HepG2 (cell line): Measurements from ENCODE around the gene SLC9C2. TPM values are rescaled to one million over a fixed set of nuclear protein-coding genes. Genes with fewer than 3 reads are reported as not detected.

ENCODE experiments used
- ATAC-seq: fragments of 200-7000 bp; cut with Tn5 transposase; 3 replicates; pipeline ENCODE4 v1.9.1; 2020; ENCODE audit warnings: mild to moderate bottlenecking, moderate library complexity
- BruUV-seq: library from RNA; stranded (reverse); fragments of 400-500 nt; replicated peaks from 2 replicates; lab custom pipeline; 2021; lab: Mats Ljungman, UMichigan
- CTCF ChIA-PET: fragments of 300-600 bp; formaldehyde crosslinking; extraction: SDS; loops from one replicate; lab custom pipeline; 2021; ENCODE audit warnings: low total read pairs, inconsistent platforms, low intra/inter-chr PET ratio; lab: Yijun Ruan, JAX
- POLR2A ChIA-PET: fragments of 350-600 bp; sonication (Branson Sonifier 250); formaldehyde crosslinking; loops from one replicate; lab custom pipeline; 2020; ENCODE audit warnings: antibody characterized with exemption, inconsistent platforms; lab: Yijun Ruan, JAX
- DNase-seq: peaks from one replicate; pipeline ENCODE4 v3.0.0-alpha.2; 2015; ENCODE audit warnings: low spot score
- FAIRE-seq: peaks from 3 replicates; lab custom pipeline; 2011; peaks lifted over from hg19 to GRCh38; lab: Jason Lieb, UNC
- H2AFZ ChIP-seq: one replicate; pipeline ENCODE4 v1.6.1; 2011; ENCODE audit warnings: low read length, inconsistent platforms
- H3K27ac ChIP-seq: fragments of 300-600 bp; 3 replicates; pipeline ENCODE4 v1.8.0; 2011; ENCODE audit warnings: mixed run types, mild to moderate bottlenecking, mixed read lengths, low read length, inconsistent platforms; ENCODE audit not compliant: insufficient read depth; ENCODE audit errors: extremely low read length
- H3K27me3 ChIP-seq, 2 experiments: fragments of 200-600 bp in 1 of 2; 2 replicates in 1 of 2; 3 replicates in 1 of 2; pipeline versions ENCODE4 v1.6.0 to v1.8.0; 2011; ENCODE audit warnings: low read length in 2 of 2, mild to moderate bottlenecking in 2 of 2, moderate library complexity in 2 of 2, inconsistent platforms in 1 of 2; ENCODE audit not compliant: insufficient read depth in 2 of 2, control insufficient read depth in 1 of 2
- H3K36me3 ChIP-seq, 2 experiments: fragments of 200-600 bp in 1 of 2; replicated peaks in 1 of 2; 2 replicates in 1 of 2; 3 replicates in 1 of 2; pipeline versions ENCODE4 v1.5.1 to v1.8.0; 2011; ENCODE audit warnings: low read length in 2 of 2, inconsistent platforms in 1 of 2; ENCODE audit not compliant: insufficient read depth in 2 of 2, control insufficient read depth in 1 of 2
- H3K4me1 ChIP-seq: 2 replicates; pipeline ENCODE4 v1.5.1; 2012; ENCODE audit warnings: low read length, inconsistent platforms; ENCODE audit not compliant: insufficient read depth
- H3K4me2 ChIP-seq: 2 replicates; pipeline ENCODE4 v1.6.0; 2011; ENCODE audit warnings: low read depth, low read length, inconsistent platforms
- H3K4me3 ChIP-seq, 3 experiments: fragments of 200-600 bp in 1 of 3; sonication (generic), shearing (Covaris generic) in 1 of 3; replicated peaks in 1 of 3; 2 replicates each; pipeline ENCODE4 v1.5.1; 2011 to 2016; ENCODE audit warnings: low read length in 3 of 3, inconsistent platforms in 2 of 3, low read depth in 2 of 3, mild to moderate bottlenecking in 2 of 3, control low read depth in 1 of 3, mixed read lengths in 1 of 3; ENCODE audit not compliant: insufficient read depth in 1 of 3
- H3K79me2 ChIP-seq: one replicate; pipeline ENCODE4 v1.6.1; 2011; ENCODE audit warnings: low read length, inconsistent platforms; ENCODE audit not compliant: insufficient read depth
- H3K9ac ChIP-seq: 2 replicates; pipeline ENCODE4 v1.6.0; 2011; ENCODE audit warnings: mild to moderate bottlenecking, low read depth, low read length, inconsistent platforms; ENCODE audit not compliant: insufficient read depth
- H3K9me3 ChIP-seq: 2 replicates; pipeline ENCODE4 v1.5.1; 2012; ENCODE audit warnings: mild to moderate bottlenecking, low read length
- H4K20me1 ChIP-seq: 2 replicates; pipeline ENCODE4 v1.6.0; 2011; ENCODE audit warnings: inconsistent platforms, mild to moderate bottlenecking, low read length, moderate library complexity; ENCODE audit not compliant: insufficient read depth
- CC2D1A ChIP-seq: sonication (generic); formaldehyde crosslinking; IDR thresholded peaks from 2 replicates; pipeline ENCODE4 v1.8.1; 2023; ENCODE audit warnings: mild to moderate bottlenecking, missing genetic modification reagents
- ZNF7 ChIP-seq: IDR thresholded peaks from 2 replicates; pipeline ENCODE4 v1.6.1; 2016; ENCODE audit warnings: missing biosample characterization, missing genetic modification reagents
- WGBS: methylation state at CpG from one replicate; pipeline ENCODE4 v1.1.6; 2017; ENCODE audit warnings: low lambda C conversion rate; 5-methylcytosine and 5-hydroxymethylcytosine counted together
- in situ Hi-C: cut with HindIII; loops from 2 replicates; pipeline ENCODE4 v1.10.0; 2017; ENCODE audit warnings: low pct_unique_long_range_greater_than_20kb; ENCODE audit not compliant: extremely low pct_ligation_motif_present
- intact Hi-C: fragments of 100-400 bp; cut with micrococcal nuclease; formaldehyde crosslinking; loops from one replicate; pipeline ENCODE4 v1.10.0; 2022; ENCODE audit not compliant: unreplicated experiment
- polyA plus RNA-seq, 8 experiments: library from polyadenylated mRNA; depleted of rRNA in 3 of 8; stranded (reverse) in 7 of 8; unstranded in 1 of 8; fragments of >200 nt; fragmentation: Illumina TruSeq in 4 of 8; extraction: Trizol in 4 of 8; gene quantifications; 2 replicates each; pipeline versions ENCODE4 v1.2.1 to v1.2.3, GENCODE V29; 2011 to 2016; ENCODE audit warnings: low read depth in 4 of 8, missing spikeins in 1 of 8, mixed read lengths in 1 of 8; ENCODE audit not compliant: insufficient read depth in 1 of 8
- total RNA-seq, 5 experiments: library from RNA; depleted of rRNA; stranded (reverse); fragments of >200 nt; fragmentation: Illumina TruSeq; extraction: Trizol; gene quantifications; 2 replicates each; pipeline ENCODE4 v1.2.3, GENCODE V29; 2016; ENCODE audit warnings: low read depth in 1 of 5

The SLC9C2 gene
- total and polyA plus RNA-seq, 2 of the 13 experiments (the other 11 are each of a cell fraction or from before 2014, with no cell fraction given): 0.03 TPM; not detected in 1

DNA sequence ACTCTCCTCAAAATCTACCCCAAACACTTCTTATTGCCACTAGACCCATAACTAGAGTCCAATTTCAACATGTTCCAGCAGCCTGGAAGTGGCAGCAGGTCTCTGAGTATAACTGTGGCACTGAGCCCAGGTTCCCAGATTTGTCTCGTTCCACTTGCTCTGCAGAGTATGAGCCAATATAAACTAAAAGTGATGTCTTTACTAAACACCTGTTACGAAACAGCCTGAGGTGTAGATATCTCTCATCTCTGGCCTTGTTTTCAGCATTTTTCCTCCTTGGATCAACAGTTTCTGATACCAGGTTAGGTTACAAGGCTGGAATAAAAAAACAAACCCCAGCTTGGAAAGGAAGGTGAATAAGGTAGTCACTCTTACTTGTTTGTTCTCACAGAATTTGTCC is 150.9 kb downstream of the SLC9C2 start:
- Histone ChIP-seq H3K9me3 (no peaks in the 10 kb centered on the region), H3K79me2 (no peaks in the 10 kb centered on the region)

More for the DNA sequence above, 150.9 kb downstream of the SLC9C2 start:
- POLR2A ChIA-PET: interaction anchor here (1.1 to 1.6 kb wide), 2 partner anchors 21 to 25 kb away, joined by 5 read pairs; partner anchors contain the start of gene PRDX6
- Histone ChIP-seq H3K4me1 (no peaks in the 10 kb centered on the region), H3K4me3 (no peak overlapping the region), H3K4me2 (no peak overlapping the region), H4K20me1 (no peaks in the 10 kb centered on the region), H3K9ac (no peak overlapping the region), H2AFZ (no peak overlapping the region), H3K27me3 (no peaks in the 10 kb centered on the region; a peak in 1 of 5 replicates), H3K36me3 (no peaks in the 10 kb centered on the region), H3K27ac (no peak overlapping the region)
- ATAC-seq (no peak), DNase-seq (no peak), FAIRE-seq (no peak)
- in situ Hi-C loops: no loop called here
- intact Hi-C loops: no loop called here
- no TSS peak for BruUV-seq
- TF ChIP-seq ZNF7 (CRISPR knock-in tag): no peak
- TF ChIP-seq CC2D1A (CRISPR knock-in tag): no peak
- CTCF ChIA-PET: no interaction called here
- WGBS: 81% methylated on average over 2 of the region's 2 CpGs

Other genes with a start within 250 kb of the SLC9C2 start
- gene PRDX6, start 125.7 kb downstream of the SLC9C2 start, total RNA-seq (2016; rRNA removed; fragmentation: Illumina TruSeq; extraction: Trizol): 309 and 409 TPM in 2 replicates
- 182 and 224 TPM in 2 replicates for gene PRDX6, start 125.7 kb downstream of the SLC9C2 start, polyA plus RNA-seq (2011; rRNA removed)
- gene TEX50, start 32.3 kb upstream of the SLC9C2 start, total RNA-seq (2016; rRNA removed; fragmentation: Illumina TruSeq; extraction: Trizol): not detected in 2 replicates
- not detected in 2 replicates for gene TEX50, start 32.3 kb upstream of the SLC9C2 start, polyA plus RNA-seq (2011; rRNA removed)
- not detected in 2 replicates for gene ANKRD45, start 66.8 kb upstream of the SLC9C2 start, total RNA-seq (2016; rRNA removed; fragmentation: Illumina TruSeq; extraction: Trizol)
- gene ANKRD45, start 66.8 kb upstream of the SLC9C2 start, polyA plus RNA-seq (2011; rRNA removed): not detected in 2 replicates
- gene KLHL20, start 111.9 kb upstream of the SLC9C2 start, total RNA-seq (2016; rRNA removed; fragmentation: Illumina TruSeq; extraction: Trizol): 14.3 and 18.8 TPM in 2 replicates
- 7.4 and 7.6 TPM in 2 replicates for gene KLHL20, start 111.9 kb upstream of the SLC9C2 start, polyA plus RNA-seq (2011; rRNA removed)
- 27.7 and 45.4 TPM in 2 replicates for gene DARS2, start 221.6 kb upstream of the SLC9C2 start, total RNA-seq (2016; rRNA removed; fragmentation: Illumina TruSeq; extraction: Trizol)
- gene DARS2, start 221.6 kb upstream of the SLC9C2 start, polyA plus RNA-seq (2011; rRNA removed): 14.3 and 17.6 TPM in 2 replicates
- 14.2 and 17.9 TPM in 2 replicates for gene CENPL, start 221.8 kb upstream of the SLC9C2 start, total RNA-seq (2016; rRNA removed; fragmentation: Illumina TruSeq; extraction: Trizol)
- gene CENPL, start 221.8 kb upstream of the SLC9C2 start, polyA plus RNA-seq (2011; rRNA removed): 2.4 and 4.4 TPM in 2 replicates